ENCODE results near the gene RTN4R.

Gene RTN4R

DNA sequence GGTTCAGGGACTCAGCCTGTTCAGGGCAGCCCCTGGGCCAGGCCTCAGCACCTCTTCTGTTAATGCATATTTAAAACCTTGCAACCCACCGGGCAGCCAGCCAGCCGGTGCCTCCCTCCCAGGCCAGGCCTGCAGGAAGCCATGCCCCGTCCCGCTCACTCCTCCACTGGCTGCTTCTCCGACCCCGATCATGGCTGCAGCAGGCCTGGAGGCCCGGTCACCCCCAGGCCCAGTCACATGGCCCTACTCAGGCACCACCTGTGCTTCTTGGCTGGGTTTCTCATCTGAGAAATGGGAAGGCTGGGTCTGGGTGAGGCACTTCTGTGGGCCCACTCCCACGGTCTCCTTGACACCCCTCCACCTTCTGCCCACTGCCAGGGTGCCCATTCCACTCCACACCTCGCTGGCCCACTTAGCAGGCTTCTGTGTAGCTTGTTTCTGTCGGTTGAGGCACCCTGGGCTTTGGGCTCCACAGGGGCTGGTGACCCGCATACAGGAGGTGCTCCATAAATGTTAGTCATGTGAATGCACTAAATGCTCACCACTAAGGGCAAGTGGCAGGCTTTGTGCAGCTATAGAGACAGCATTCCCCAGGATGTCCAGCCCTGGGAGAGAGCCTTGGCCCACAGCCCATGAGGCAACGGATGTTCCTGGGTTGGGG is 11.4 kb downstream of the RTN4R start:
- no peak for DNase-seq

DNA sequence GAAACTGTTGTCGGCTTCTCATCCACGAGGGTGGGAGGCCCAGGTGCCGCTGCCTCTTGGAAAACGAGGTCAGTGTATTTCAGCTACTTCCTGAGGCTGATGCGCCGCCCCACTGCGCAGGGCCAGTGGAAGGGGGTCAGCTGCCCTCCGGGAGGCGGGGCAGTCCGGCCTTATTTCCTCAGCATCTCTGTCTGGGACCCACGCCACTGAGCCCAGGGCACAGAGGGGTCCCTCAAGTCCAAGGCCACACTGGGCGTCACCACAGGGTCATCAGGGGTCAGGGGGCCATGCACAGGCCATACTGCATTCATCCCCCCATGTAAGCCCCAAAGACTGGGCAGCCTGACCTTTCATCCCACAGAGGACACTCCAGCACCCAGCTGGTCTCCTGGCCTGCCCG is 12.1 kb downstream of the RTN4R start:
- no peak for DNase-seq

DNA sequence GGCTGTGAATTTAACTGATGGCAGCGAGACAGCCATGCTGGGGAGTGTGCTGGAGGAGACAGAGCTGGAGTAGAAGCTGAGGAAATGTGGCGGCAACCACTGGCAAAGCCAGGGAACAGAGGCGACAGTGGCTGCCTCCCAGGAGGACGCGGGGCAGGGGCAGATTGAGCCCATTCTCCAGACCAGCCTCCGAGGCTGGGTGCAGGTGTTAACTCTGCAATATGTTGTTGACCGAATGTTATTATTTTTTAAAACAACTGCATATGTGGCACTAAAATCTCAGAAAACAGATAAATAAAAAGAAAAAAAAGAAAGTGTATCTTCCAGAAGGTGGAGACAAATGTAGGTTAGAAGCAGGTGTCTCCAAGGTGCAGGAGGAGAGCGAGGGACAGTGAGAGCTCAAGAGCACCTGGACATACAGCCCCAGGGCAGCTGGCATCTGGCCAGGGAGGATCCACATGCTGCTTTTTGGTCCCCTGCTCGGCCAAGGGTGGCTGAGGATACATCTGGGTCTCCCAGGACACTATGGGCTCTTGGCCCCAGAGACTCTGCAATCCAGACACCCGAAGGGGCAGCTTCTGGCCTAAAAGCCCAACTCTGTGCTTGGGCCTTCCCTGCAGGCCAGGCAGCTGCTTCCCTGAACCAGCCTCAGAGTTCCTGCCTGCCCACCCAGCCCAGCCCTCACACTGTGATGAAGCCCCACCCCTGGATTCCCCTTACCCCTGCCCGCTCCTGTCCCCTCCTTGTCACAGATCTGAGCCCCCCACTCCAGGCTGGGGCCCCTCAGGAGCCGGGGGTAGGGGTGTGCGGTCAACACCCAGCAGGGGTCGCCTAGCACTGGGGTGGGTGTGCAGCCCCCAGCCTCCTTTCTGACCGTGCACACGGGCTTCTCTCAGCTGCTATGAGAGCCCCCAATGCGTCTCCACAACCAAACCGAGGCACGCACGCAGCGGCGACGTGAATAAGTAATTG is 12.9 kb downstream of the RTN4R start:
- no peak for DNase-seq

DNA sequence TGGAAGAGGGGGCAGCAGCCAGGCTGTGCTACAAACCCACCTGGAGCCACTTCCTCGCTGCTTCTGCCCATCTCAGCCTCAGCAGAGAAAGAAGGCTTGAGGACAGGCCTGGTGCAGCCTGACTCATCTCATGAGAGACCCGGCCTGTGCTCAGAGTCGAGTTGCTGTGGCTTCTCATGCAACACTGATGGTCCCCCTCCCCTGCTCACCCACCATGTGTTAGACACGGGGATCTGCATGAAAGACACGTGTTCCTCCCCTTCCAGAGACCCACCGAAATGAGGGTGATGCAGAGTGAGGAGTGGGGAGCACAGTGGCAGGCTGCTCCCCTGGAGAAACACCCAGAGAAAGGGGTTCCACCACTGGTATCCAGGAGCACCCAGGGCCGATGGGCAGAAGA is 15.0 kb downstream of the RTN4R start:
- DNase-seq, result no peak

DNA sequence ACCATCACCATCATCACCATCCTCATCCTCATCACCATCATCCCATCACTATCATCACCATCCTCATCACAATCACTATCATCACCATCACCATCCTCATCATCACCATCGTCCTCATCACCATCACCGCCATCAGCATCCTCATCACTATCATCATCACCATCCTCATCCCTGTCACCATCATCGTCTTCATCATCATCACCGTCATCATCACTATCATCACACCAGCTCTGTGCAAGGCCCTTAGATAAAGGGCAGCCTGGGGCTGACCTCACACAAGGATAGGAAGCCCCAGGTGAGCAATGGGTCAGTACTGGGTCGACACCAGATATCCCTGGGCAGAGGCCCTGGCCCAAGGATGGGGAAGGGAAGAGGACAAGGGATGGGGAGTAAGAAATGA is 16.1 kb downstream of the RTN4R start:
- no peak for DNase-seq

DNA sequence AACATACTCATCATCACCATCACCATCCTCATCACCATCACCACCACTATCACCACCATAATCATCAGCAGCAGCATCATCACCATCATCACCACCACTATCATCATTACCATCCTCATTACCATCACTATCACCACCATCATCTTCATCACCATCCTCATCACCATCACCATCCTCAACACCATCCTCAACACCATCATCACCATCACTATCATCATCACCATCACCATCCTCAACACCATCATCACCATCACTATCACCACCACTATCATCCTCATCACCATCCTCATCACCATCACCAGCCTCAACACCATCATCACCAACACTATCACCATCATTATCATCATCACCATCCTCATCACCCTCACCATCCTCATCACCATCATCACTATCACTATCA is 16.6 kb downstream of the RTN4R start:
- DNase-seq, result no peak

DNA sequence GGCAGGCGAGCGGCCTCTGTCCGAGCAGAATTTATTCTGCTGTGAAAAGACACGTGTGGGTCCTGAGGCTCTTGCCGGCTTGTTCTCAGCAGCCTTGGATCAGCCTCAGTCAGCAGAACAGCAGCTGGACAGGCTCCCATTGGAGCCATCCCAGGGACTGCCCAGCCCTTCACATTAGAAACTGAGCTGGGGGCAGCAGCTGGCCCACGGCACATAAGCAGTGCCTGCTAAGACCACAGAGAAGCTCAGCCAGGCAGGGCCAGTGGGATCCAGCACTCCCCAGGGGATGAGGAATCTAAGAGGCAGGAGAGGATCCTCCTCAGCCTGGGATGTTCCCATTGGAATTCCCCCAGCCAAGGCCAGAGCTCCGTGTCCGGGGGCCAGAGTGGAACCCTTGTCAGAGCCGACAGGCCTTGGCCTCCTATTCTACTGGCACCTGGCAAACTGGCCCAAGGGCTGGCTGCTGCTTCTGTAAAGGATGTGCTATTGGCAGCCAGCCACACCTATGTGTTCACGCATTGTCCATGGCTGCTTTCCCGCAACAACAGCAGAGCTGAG is 18.2 kb downstream of the RTN4R start:
- no peak for DNase-seq

DNA sequence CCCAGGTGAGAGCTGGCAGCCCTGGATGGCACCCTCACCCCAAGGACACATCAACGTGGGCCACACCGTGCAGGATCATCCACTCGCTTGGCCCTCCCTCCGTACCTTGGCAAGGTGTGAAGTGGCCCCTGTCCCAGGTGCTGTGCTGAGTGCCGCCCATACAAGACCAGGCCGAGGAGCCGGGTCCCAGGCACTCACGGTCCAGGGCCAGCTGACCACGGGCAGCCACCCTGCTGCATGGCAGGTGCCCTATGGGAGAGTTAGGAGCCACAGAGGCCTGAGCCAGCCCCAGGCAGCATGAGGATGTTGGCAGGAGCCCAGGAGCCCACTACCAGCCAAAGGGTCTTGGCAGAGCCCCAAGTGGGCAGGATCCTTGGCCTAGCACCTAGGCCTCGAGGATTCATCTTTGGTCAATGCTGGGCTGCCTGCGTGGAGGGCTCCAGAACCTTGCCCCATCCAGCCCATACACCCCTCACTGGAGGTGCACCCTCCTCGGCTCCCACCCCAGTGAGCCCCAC is 19.6 kb downstream of the RTN4R start:
- DNase-seq, result no peak

DNA sequence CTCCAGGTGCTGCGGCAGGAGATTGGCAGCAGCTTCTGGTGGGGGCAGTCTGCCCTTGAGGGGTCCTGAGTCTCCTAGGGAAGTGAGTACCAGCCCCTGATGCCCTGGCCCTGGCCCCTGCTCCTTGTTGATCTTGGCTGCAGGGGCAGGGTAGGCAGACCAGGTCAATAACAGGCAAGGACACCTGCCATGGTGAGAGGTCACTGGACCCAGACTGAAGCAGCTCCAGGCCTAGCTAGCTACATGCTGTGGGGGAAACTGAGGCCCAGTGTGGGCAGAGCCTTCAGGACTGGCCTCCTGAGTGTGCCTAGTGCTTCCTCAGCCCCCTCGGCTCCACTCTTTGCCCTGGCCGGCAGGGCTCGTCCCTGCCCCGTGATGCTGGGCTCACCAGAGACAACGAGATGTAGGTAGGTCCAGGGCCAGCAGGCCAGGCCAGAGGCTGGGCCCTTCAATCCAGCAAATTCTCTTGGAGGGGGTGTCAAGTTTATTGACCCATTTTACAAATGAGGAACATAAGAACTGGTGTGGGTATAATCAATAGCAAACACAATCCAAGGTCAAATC is 20.4 kb downstream of the RTN4R start:
- no peak for DNase-seq

DNA sequence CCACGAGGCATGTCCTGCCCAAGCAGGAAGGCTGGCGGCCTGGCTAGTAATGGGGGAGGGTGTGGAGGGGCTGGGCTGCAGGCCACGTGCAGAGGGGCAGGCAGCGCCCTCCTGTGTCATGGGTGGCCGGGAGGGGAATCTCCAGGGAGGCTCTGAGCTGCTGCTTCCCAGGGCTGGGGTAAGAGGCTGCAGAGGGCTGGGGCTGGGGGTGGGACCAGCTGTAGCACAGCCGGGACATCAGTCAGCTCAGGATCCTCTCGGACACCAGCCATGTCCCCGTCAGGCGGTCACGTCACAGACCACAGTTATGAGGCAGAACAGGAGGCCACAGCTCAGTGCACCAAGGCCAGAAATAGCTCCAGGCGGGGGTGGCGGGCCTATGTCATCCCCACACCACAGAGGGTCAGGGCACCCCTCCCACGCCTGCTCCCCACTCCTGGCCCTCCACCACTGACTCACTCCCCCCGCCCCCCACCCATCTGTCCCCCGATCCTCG is 21.1 kb downstream of the RTN4R start:
- DNase-seq, result no peak

DNA sequence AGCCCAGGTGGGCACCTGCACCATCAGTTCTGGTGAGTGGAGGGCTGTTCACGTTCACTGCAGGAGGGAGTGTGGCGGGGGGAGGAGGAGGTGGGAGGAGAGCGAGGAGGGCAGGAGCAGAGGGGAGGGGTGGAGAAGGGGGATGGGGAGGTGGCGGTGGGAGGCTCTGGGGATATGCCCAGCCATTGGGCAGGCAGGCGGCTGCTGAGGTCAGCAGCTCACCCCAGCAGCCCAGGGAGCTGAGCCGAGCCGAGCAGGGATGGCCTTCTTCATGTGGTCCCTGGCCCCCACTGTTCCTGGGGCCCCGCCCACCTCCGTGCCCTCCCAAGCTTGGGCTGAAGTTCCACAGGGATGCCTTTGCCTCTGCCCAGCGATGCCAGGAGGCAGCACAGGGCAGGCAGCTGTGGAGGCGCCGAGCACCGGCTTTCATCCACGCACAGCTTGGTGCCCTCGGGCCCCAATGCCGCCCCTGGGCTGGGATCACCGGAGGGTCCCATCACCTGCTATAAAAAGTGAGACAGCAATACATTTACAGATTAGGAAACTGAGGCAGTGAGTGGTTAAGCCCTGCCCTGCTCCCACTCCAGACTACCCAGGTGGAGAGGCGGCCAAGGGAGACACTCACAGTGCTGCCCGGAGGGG is 21.6 kb downstream of the RTN4R start:
- no peak for DNase-seq

DNA sequence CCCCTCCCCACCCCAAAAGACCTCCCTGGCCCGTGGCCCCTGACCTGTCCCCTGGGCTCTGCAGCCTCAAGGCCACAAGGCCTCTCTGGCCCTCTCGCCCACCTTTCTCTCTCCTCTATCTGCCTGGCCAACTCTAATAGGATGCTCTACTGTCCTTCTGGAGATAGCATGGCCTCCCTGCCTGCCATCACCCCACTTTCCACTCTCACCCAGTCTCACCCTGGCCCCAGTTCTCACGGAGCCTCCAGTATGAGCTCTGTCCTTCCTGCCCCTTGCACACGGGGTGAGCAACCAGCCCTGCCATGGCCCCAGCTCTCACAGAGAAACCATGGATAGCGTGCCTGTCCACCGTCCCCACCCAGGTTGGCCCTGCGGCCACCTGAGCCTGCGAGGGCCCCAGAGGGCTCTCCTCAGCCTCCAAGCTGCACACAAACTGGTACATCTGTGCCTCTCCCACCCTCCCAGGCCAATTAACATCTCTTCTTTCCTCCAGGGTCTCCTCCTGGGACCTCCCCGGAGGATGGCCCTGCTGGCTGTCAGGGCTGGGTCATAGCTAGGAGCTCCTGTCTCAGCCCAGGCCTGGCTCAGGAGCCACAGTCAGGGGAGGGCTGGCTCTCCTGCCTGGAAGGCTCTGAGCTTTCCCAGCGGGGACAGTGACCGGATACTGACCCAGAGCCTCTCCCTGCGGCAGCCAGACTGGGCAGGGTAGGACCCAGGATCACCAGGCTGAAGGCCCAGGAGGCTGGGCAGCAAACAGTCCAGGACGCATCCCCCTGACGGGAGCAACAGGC is 22.3 kb downstream of the RTN4R start:
- DNase-seq, result no peak

DNA sequence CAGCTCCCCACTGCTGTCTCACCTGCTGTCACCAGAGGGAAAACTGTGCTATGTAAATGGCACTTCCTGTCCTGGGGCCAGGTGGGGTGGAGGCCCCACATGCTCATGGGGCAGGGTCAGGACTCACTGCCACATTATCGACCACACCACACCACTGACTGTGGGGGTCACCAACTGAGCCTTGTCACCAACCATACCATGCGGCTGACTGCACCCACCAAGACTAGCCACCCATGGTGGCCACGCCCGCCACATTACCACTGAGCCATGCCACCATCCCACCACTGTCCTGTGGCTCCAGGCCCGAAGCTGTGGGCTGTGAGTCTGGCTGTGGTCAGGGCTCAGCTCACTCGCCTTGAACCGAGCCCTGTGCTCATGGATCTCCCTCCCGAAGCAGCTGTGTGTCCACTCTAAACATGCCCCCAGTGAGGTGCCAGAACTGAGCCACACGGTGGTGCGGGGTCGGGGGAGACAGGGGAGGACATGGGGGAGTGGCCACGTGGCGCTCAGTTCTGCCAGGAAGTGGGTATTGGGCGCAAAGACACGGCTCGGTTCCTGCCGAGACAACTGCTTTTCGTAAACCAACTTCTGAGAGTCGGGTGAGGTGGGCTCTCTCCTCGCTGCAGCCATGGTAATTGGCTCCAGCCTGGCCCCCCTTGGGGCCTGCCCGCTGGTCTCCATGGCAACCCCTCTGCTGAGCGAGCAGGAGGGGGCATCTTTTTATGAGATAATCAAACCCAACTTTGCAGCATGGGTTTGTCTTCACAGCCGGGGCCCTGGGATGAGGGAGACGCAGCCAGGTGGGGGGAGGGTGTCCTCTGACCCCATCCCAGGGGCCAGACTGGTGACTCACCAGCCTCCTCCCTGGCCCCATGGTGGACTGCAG is 23.2 kb downstream of the RTN4R start:
- DNase-seq, result peak in 2 of 5 donors; percentile 24 to 45

DNA sequence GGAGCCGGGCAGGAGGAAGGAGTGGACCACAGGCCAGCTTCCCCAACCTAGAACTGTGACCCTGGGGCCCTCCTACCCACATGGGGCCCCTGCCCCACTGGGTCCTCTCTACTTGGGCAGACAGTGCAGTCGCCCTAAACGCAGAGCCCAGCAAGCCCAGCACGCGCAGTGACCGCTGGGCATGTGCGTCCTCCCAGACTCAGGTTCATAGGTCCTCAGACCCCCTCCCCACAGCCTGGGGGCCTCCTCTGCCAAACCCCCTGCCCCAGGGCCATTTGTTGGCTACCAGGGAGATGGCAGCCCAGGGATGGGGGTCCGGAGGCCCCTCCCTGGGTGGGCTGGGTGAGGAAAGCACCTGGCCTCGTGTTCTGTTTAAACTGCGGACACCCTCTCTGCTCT is 23.9 kb downstream of the RTN4R start:
- DNase-seq, result no peak

DNA sequence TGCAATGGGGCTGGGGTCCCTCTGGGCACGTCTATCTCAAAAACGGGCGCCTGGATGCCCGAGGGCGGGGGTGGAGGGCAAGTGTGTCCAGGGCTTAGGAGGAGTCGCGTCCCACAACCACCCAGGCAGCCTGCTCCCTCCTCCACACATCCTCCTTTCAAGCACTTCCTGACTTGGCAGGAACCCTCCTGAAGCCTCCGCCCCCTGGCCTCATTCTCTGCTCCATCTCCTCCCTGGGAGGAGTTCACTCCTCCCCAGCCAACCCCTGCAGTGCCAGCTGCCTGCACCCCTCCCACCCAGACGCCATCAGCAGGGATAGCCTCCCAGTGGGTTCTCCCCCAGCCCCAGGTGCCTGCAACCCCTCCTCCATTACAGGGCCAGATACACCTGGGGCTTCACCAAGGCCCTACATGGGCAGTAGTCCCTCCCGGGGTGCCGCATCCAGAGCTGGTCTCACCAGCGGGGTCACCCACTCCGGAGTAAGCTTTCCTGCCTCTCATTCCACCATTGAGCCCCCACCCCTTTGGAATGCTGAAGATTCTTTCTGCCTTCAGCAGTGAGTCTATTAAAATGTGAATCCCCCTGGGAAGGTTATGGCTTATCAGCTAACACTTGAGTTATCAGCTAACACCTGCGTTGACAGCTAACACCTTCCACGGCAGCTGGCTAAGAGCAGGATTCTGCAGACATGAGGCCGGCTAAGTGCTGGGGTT is 24.4 kb downstream of the RTN4R start:
- DNase-seq, result peak in 4 of 5 donors; percentile 32 to 72 (median 40)

DNA sequence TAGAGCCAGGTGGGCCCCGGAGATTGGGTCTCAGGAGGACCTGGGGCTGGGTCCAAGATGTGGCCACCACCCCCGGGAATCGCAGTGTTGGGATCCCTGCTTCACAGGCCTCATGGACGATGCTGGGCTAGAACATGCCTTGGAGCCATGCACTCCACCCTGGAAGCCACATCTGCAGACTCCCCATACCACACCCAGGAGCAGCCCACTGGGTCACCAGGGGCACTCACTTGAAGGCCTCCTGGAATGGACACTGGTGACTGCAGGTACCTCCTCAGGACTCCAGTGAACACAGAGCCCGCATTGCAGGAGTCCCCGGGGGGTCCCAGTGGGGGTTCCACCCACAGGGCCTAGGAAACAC is 25.0 kb downstream of the RTN4R start:
- no peak for DNase-seq

DNA sequence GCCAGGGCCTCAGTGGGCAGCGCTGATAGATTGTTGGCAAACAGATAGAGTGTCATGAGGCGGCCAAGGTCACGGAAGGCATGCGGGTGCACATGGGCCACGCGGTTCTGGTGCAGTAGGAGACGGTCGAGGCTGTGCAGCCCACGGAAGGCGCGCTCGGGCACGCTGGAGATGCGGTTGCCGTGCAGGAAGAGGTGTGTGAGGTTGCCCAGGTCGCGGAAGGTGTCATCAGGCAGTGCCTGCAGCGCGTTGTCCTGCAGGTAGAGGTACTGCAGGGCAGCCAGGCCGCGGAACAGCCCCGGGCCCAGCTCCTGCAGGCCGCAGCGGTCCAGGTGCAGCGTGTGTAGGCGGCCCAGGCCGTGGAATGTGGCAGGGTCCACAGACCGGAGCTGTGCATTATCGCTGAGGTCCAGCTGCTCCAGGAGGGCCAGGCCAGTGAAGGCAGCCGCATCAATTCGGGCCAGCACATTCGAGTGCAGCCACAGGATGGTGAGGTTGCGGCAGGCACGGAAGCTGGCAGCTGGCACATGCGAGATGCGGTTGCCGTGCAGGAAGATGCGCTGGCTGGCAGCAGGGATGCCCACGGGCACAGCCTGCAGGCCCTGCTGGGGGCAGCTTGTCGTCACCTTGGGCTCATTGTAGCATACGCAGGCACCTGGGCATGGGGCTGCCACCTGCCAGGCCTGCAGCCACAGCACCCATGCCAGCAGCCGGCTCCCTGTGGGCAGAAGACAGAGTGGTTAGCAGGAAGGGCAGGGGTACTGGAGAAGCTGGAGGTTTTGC is 25.5 kb downstream of the RTN4R start:
- peak in 1 of 5 donors; percentile 27 for DNase-seq

DNA sequence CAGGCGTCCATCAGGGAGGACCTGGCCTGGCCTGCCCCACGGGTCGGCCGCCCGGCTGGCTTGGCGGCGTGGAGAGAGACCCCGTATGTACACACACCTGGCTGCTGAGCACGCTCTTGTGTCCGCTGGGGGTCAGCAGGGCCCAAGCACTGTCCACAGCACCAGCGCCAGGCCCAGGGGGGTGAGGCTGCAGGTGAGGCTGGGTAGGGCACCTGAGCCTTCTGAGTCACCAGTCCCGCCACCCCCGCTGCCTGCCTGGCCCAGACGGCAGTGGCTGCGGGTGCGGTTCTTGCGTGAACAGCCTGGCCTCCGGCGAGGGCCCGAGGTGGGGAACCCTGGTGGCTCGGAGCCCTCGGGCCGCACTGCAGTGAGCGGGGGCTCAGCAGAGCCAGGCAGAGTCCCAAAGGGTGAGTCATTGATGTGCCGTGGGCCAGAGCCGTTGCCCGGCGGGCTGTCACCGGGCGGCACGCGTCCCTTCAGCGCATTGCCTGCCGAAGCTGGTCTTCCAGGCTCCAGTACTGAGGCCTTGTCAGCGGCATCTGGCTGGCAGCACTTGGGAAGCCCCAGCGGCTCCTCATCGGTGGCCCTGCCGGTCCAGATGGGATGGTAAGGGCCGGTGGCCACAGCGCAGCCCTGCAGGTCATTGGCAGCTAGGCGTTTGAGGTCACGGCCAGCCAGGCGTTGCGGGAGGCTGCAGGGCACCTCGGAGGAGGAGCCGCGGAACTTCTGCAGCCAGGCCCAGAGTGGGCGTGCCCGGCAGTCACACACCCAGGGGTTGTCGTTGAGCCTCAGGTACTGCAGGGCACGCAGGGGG is 26.3 kb downstream of the RTN4R start:
- DNase-seq, result no peak
